Measurements from ENCODE around the gene YPEL1.

Gene YPEL1

GRCh38 chr22:21660904-21661303 lies 74.7 kb downstream of the YPEL1 start:
- no peak for DNase-seq (ENCODE audit: low spot score)
- no peak overlapping the region for H3K27ac ChIP-seq
- TF ChIP-seq CTCF (conservative IDR thresholded peaks at IDR 0.05; ENCODE audit: low read depth), result no peak
- ChIA-PET POLR2A (ENCODE audit: low non-redundant PET) (no interaction called here), CTCF (no interaction called here)

- POLR2A ChIA-PET (ENCODE audit: low non-redundant PET), result no interaction called here
- H3K27ac ChIP-seq, result no peak overlapping the region
- CTCF ChIA-PET, result interaction anchor here (0.6 kb wide), 1 partner anchor 467 kb away, joined by 4 read pairs; no protein-coding TSS in a partner anchor
Observed at GRCh38 chr22:21659864-21660525, 75.6 kb downstream of the YPEL1 start.

GRCh38 chr22:21657360-21658032 lies 78.1 kb downstream of the YPEL1 start:
- DNase-seq (ENCODE audit: low spot score), result peak; percentile 60
- CTCF ChIA-PET, result interaction anchor here (0.7 kb wide), 1 partner anchor 11 kb away, joined by 4 read pairs; no protein-coding TSS in a partner anchor
- peak overlapping the region; percentile 44 for H3K27ac ChIP-seq
- POLR2A ChIA-PET (ENCODE audit: low non-redundant PET), result no interaction called here
- 0 out of 2 replicates have a peak, but pooled peaks have one; percentile 11 for TF ChIP-seq CTCF (conservative IDR thresholded peaks at IDR 0.05; ENCODE audit: low read depth)

More at GRCh38 chr22:21659864-21660525, 75.6 kb downstream of the YPEL1 start:
- no peak for DNase-seq (ENCODE audit: low spot score)
- no peak for TF ChIP-seq CTCF (conservative IDR thresholded peaks at IDR 0.05; ENCODE audit: low read depth)

- ChIA-PET POLR2A (ENCODE audit: low non-redundant PET) (no interaction called here), CTCF (interaction anchor here (0.6 kb wide), 1 partner anchor 34 kb away, joined by 3 read pairs; no protein-coding TSS in a partner anchor)
- DNase-seq (ENCODE audit: low spot score), result no peak
- no peak for TF ChIP-seq CTCF (conservative IDR thresholded peaks at IDR 0.05; ENCODE audit: low read depth)
- H3K27ac ChIP-seq, result peak overlapping the region; percentile 44
Observed at GRCh38 chr22:21657020-21657359, 78.6 kb downstream of the YPEL1 start.

- no peak for DNase-seq (ENCODE audit: low spot score)
- TF ChIP-seq CTCF (conservative IDR thresholded peaks at IDR 0.05; ENCODE audit: low read depth), result no peak
- H3K27ac ChIP-seq, result peak overlapping the region; percentile 69
- CTCF ChIA-PET, result interaction anchor here (0.9 kb wide), 1 partner anchor 8 kb away, joined by 4 read pairs; no protein-coding TSS in a partner anchor
- POLR2A ChIA-PET (ENCODE audit: low non-redundant PET), result no interaction called here
Observed at GRCh38 chr22:21652547-21653545, 82.7 kb downstream of the YPEL1 start.

- DNase-seq (ENCODE audit: low spot score), result peak; percentile 82
- ChIA-PET CTCF (no interaction called here), POLR2A (ENCODE audit: low non-redundant PET) (no interaction called here)
- H3K27ac ChIP-seq, result peak overlapping the region; percentile 69
- TF ChIP-seq CTCF (conservative IDR thresholded peaks at IDR 0.05; ENCODE audit: low read depth), result no peak
Observed at GRCh38 chr22:21652010-21652546, 83.5 kb downstream of the YPEL1 start.
